IMR-90 (cell line): ENCODE measurements around the gene S100A6. TPM values are rescaled to one million over a fixed set of nuclear protein-coding genes. Genes with fewer than 3 reads are reported as not detected.

Experiments used
- ATAC-seq: fragments of 200-7000 bp; cut with Tn5 transposase; 2 replicates; pipeline ENCODE4 v1.9.1; 2020; ENCODE audit warnings: low read depth, mild to moderate bottlenecking, moderate library complexity
- BruUV-seq: library from RNA; stranded (reverse); fragments of 400-500 nt; replicated peaks from 2 replicates; lab custom pipeline; 2021; lab: Mats Ljungman, UMichigan
- CTCF ChIA-PET: fragments of 300-600 bp; formaldehyde crosslinking; extraction: SDS; loops from one replicate; lab custom pipeline; 2021; ENCODE audit warnings: antibody characterized with exemption; lab: Yijun Ruan, JAX
- POLR2A ChIA-PET: fragments of 300-600 bp; sonication (Branson Sonifier 250); formaldehyde crosslinking; loops from one replicate; lab custom pipeline; 2022; ENCODE audit warnings: antibody characterized with exemption; ENCODE audit not compliant: unreplicated experiment; lab: Charles Lee
- DNase-seq: peaks from one replicate; pipeline ENCODE4 v3.0.0; 2013
- H2AFZ ChIP-seq: replicated peaks from 2 replicates; pipeline ENCODE3; 2013; ENCODE audit warnings: low read length, mild to moderate bottlenecking; ENCODE audit not compliant: poor library complexity
- H2AK5ac ChIP-seq: 2 replicates; pipeline ENCODE4 v1.6.1; 2013; ENCODE audit warnings: low read depth, low read length, inconsistent platforms
- H2AK9ac ChIP-seq: replicated peaks from 2 replicates; pipeline ENCODE3; 2013; ENCODE audit warnings: mild to moderate bottlenecking, low read depth, low read length, moderate library complexity; ENCODE audit not compliant: poor library complexity
- H2BK120ac ChIP-seq: 2 replicates; pipeline ENCODE4 v1.6.1; 2013; ENCODE audit warnings: low read depth, low read length, inconsistent platforms
- H2BK15ac ChIP-seq: 3 replicates; pipeline ENCODE4 v1.6.1; 2013; ENCODE audit warnings: low read depth, low read length, inconsistent platforms
- H2BK20ac ChIP-seq: 2 replicates; pipeline ENCODE4 v1.6.1; 2013; ENCODE audit warnings: low read depth, mild to moderate bottlenecking, inconsistent platforms, low read length, moderate library complexity
- H2BK5ac ChIP-seq: 2 replicates; pipeline ENCODE4 v1.6.1; 2013; ENCODE audit warnings: mild to moderate bottlenecking, low read depth, low read length, inconsistent platforms; ENCODE audit not compliant: poor library complexity, severe bottlenecking
- H3K14ac ChIP-seq: replicated peaks from 2 replicates; pipeline ENCODE4 v1.6.1; 2013; ENCODE audit warnings: low read depth, low read length, inconsistent platforms
- H3K18ac ChIP-seq: 2 replicates; pipeline ENCODE4 v1.6.1; 2013; ENCODE audit warnings: low read depth, low read length, control low read depth
- H3K23ac ChIP-seq: 2 replicates; pipeline ENCODE4 v1.6.1; 2013; ENCODE audit warnings: low read depth, low read length, inconsistent platforms
- H3K27ac ChIP-seq: 2 replicates; pipeline ENCODE4 v1.5.1; 2013; ENCODE audit warnings: mild to moderate bottlenecking, control low read depth, low read length; ENCODE audit not compliant: insufficient read depth
- H3K27me3 ChIP-seq: 2 replicates; pipeline ENCODE4 v1.6.1; 2013; ENCODE audit warnings: low read length; ENCODE audit not compliant: control insufficient read depth, insufficient read depth
- H3K36me3 ChIP-seq: 2 replicates; pipeline ENCODE4 v1.6.1; 2013; ENCODE audit warnings: low read length, mixed read lengths; ENCODE audit not compliant: control insufficient read depth, insufficient read depth
- H3K4ac ChIP-seq: 2 replicates; pipeline ENCODE4 v1.6.1; 2013; ENCODE audit warnings: low read depth, low read length, inconsistent platforms
- H3K4me1 ChIP-seq: 2 replicates; pipeline ENCODE4 v1.6.1; 2013; ENCODE audit warnings: low read length, mixed read lengths; ENCODE audit not compliant: control insufficient read depth, insufficient read depth
- H3K4me2 ChIP-seq: 2 replicates; pipeline ENCODE4 v1.6.1; 2013; ENCODE audit warnings: low read depth, mild to moderate bottlenecking, control low read depth, low read length, moderate library complexity
- H3K4me3 ChIP-seq: 2 replicates; pipeline ENCODE4 v1.5.1; 2013; ENCODE audit warnings: low read depth, mild to moderate bottlenecking, control low read depth, low read length, moderate library complexity; ENCODE audit not compliant: insufficient read depth
- H3K56ac ChIP-seq: 2 replicates; pipeline ENCODE4 v1.6.1; 2013; ENCODE audit warnings: low read length, inconsistent platforms; ENCODE audit not compliant: insufficient read depth; ENCODE audit errors: extremely low read depth
- H3K79me1 ChIP-seq, 2 experiments: 2 replicates each; pipeline ENCODE4 v1.6.1; 2013; ENCODE audit warnings: low read length in 2 of 2, inconsistent platforms in 1 of 2, low read depth in 1 of 2
- H3K9ac ChIP-seq: 2 replicates; pipeline ENCODE4 v1.6.1; 2013; ENCODE audit warnings: low read depth, low read length, control low read depth
- H3K9me1 ChIP-seq: 2 replicates; pipeline ENCODE4 v1.6.1; 2013; ENCODE audit warnings: low read length, inconsistent platforms; ENCODE audit not compliant: insufficient read depth
- H3K9me3 ChIP-seq: 2 replicates; pipeline ENCODE4 v1.6.1; 2013; ENCODE audit warnings: low read length; ENCODE audit not compliant: control insufficient read depth, insufficient read depth
- H4K20me1 ChIP-seq: 2 replicates; pipeline ENCODE4 v1.6.1; 2013; ENCODE audit warnings: low read length, inconsistent platforms; ENCODE audit not compliant: insufficient read depth
- H4K5ac ChIP-seq: 2 replicates; pipeline ENCODE4 v1.6.1; 2013; ENCODE audit warnings: mild to moderate bottlenecking, low read depth, low read length, control low read depth
- H4K8ac ChIP-seq, 2 experiments: 2 replicates each; pipeline ENCODE4 v1.6.1; 2013; ENCODE audit warnings: low read depth in 2 of 2, low read length in 2 of 2, control low read depth in 1 of 2, inconsistent platforms in 1 of 2
- H4K91ac ChIP-seq: 2 replicates; pipeline ENCODE4 v1.6.1; 2013; ENCODE audit warnings: low read depth, low read length, inconsistent platforms; ENCODE audit not compliant: insufficient read depth
- BHLHE40 ChIP-seq: fragments of 150-350 bp; IDR thresholded peaks from 2 replicates; pipeline ENCODE4 v1.6.1; 2016; ENCODE audit warnings: mild to moderate bottlenecking, low read depth, low read length
- CEBPB ChIP-seq: IDR thresholded peaks from 2 replicates; pipeline ENCODE4 v1.6.1; 2012; ENCODE audit warnings: low read depth, low read length, improper control_type of control experiment
- CHD1 ChIP-seq: IDR thresholded peaks from 2 replicates; pipeline ENCODE4 v1.6.1; 2012; ENCODE audit warnings: low read depth, low read length, improper control_type of control experiment
- CTCF ChIP-seq: conservative IDR thresholded peaks from 2 replicates; pipeline ENCODE4 v1.5.1; 2012; ENCODE audit warnings: mild to moderate bottlenecking, low read depth, low read length, improper control_type of control experiment
- FOS ChIP-seq: fragments of 150-350 bp; IDR thresholded peaks from 2 replicates; pipeline ENCODE4 v1.6.1; 2016; ENCODE audit warnings: low read depth, low read length
- MAFK ChIP-seq: IDR thresholded peaks from 2 replicates; pipeline ENCODE4 v1.6.1; 2012; ENCODE audit warnings: low read depth, low read length, improper control_type of control experiment
- MXI1 ChIP-seq: IDR thresholded peaks from 2 replicates; pipeline ENCODE4 v1.6.1; 2012; ENCODE audit warnings: low read depth, mild to moderate bottlenecking, low read length, moderate library complexity, borderline replicate concordance
- NFE2L2 ChIP-seq: fragments of 150-350 bp; IDR thresholded peaks from 2 replicates; pipeline ENCODE4 v1.6.1; 2016; ENCODE audit warnings: low read depth, mild to moderate bottlenecking, low read length
- RAD21 ChIP-seq: IDR thresholded peaks from 2 replicates; pipeline ENCODE4 v1.6.1; 2012; ENCODE audit warnings: low read length, improper control_type of control experiment
- RCOR1 ChIP-seq: IDR thresholded peaks from 2 replicates; pipeline ENCODE4 v1.6.1; 2012; ENCODE audit warnings: mild to moderate bottlenecking, low read length, improper control_type of control experiment; ENCODE audit not compliant: insufficient replicate concordance
- RFX5 ChIP-seq: IDR thresholded peaks from 2 replicates; pipeline ENCODE4 v1.8.0; 2012; ENCODE audit warnings: low read depth, mild to moderate bottlenecking, low read length, moderate library complexity
- SMC3 ChIP-seq: fragments of 150-350 bp; IDR thresholded peaks from 2 replicates; pipeline ENCODE4 v1.6.1; 2016; ENCODE audit warnings: low read depth, mild to moderate bottlenecking, antibody characterized with exemption, low read length, moderate library complexity
- WGBS, 2 experiments: methylation state at CpG; one replicate each; pipeline versions ENCODE4 v1.1.5 to v1.1.7; 2013; ENCODE audit warnings: missing lambda C conversion rate in 2 of 2; ENCODE audit not compliant: insufficient read length in 1 of 2; ENCODE audit errors: extremely low coverage in 2 of 2; 5-methylcytosine and 5-hydroxymethylcytosine counted together
- dilution Hi-C: fragments of 300-500 bp; cut with HindIII; formaldehyde crosslinking; loops from one replicate; pipeline ENCODE4 v1.14.3; 2018; ENCODE audit warnings: low sequenced_read_pairs; ENCODE audit not compliant: unreplicated experiment
- in situ Hi-C: fragments of 300-500 bp; cut with MboI; formaldehyde crosslinking; loops from 3 replicates; pipeline ENCODE4 v1.14.3; 2019; ENCODE audit warnings: low sequenced_read_pairs, inconsistent platforms, mixed read lengths
- intact Hi-C: fragments of 100-400 bp; cut with micrococcal nuclease; formaldehyde crosslinking; loops from 2 replicates; pipeline ENCODE4 v1.10.0; 2022
- polyA plus RNA-seq, 3 experiments: library from polyadenylated mRNA; depleted of rRNA; stranded (reverse); fragments of >200 nt; gene quantifications; 2 replicates each; pipeline ENCODE4 v1.2.3, GENCODE V29; 2012; ENCODE audit warnings: low replicate concordance in 1 of 3
- total RNA-seq: library from RNA; depleted of rRNA; stranded (reverse); fragments of >200 nt; gene quantifications from 2 replicates; pipeline ENCODE4 v1.2.3, GENCODE V29; 2012
- TF ChIP-seq, protein P1 (sequence below): fragments of 150-350 bp; IDR thresholded peaks from 2 replicates; pipeline ENCODE4 v1.6.1; 2017; ENCODE audit warnings: mild to moderate bottlenecking, antibody characterized with exemption, low read length, low read depth

Gene S100A6
- total and polyA plus RNA-seq, 2 of the 4 experiments (the other 2 are of a cell fraction) = 373 to 1,755 TPM

- H3K4ac ChIP-seq = 0 out of 2 replicates have a peak overlapping the region, but pooled peaks have one; percentile 83
- BruUV-seq = no TSS peak
- no peaks in the 10 kb centered on the region for H3K36me3 ChIP-seq
- DNase-seq (no peak), ATAC-seq (no peak)
- H3K4me3 ChIP-seq = no peak overlapping the region
- no peak overlapping the region for H3K9ac ChIP-seq
- H3K14ac ChIP-seq = peak overlapping the region; percentile 49; the same call in 1 of the 2 replicates
- H4K5ac ChIP-seq = no peak overlapping the region
- H4K20me1 ChIP-seq = no peaks in the 10 kb centered on the region
- H4K91ac ChIP-seq = peak overlapping the region; percentile 77; the same call in 1 of the 2 replicates
- in situ Hi-C loops = loop anchor here (25.0 kb wide), 1 partner anchor 420 kb away; the partner anchor contains the start of genes CREB3L4, CRTC2 and SLC39A1
- H2BK20ac ChIP-seq = peak overlapping the region; percentile 60; the same call in 1 of the 2 replicates
- dilution Hi-C loops = no loop called here
- H3K9me1 ChIP-seq = peaks cover 46% of the 10 kb centered on the region
- no peak overlapping the region for H3K27ac ChIP-seq
- TF ChIP-seq, protein P1, sequence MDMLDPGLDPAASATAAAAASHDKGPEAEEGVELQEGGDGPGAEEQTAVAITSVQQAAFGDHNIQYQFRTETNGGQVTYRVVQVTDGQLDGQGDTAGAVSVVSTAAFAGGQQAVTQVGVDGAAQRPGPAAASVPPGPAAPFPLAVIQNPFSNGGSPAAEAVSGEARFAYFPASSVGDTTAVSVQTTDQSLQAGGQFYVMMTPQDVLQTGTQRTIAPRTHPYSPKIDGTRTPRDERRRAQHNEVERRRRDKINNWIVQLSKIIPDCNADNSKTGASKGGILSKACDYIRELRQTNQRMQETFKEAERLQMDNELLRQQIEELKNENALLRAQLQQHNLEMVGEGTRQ = no peak
- TF ChIP-seq MXI1 (no peak), CEBPB (no peak), CTCF (no peak), BHLHE40 (no peak), FOS (no peak), RAD21 (no peak), SMC3 (no peak), NFE2L2 (no peak), CHD1 (no peak), RFX5 (no peak), MAFK (no peak), RCOR1 (no peak)
- H2BK120ac ChIP-seq = peak overlapping the region; percentile 59; the same call in 1 of the 2 replicates
- ChIA-PET POLR2A (no interaction called here), CTCF (interaction anchor here (0.6 to 1.4 kb wide), 2 partner anchors 9 to 16 kb away, joined by 3 to 9 read pairs; no protein-coding TSS in a partner anchor)
- H2AFZ ChIP-seq = peak overlapping the region; percentile 66
- H2BK15ac ChIP-seq = no peak overlapping the region
- 0 out of 2 replicates have a peak overlapping the region, but pooled peaks have one; percentile 21 for H2AK5ac ChIP-seq
- peak overlapping the region; percentile 8 to 89; a peak in 2 of 4 replicates for H4K8ac ChIP-seq
- H3K79me1 ChIP-seq = peaks cover 0 to 30% of the 10 kb centered on the region in 2 experiments; a peak in 2 of 4 replicates
- H2AK9ac ChIP-seq = peak overlapping the region; percentile 97
- H3K56ac ChIP-seq = no peak overlapping the region
- no peak overlapping the region for H3K18ac ChIP-seq
- 0 out of 2 replicates have a peak overlapping the region, but pooled peaks have one; percentile 14 for H3K23ac ChIP-seq
- H3K9me3 ChIP-seq = no peaks in the 10 kb centered on the region
- H3K27me3 ChIP-seq = no peaks in the 10 kb centered on the region
- WGBS, 2 experiments = 100% methylated on average over 2 of the region's 13 CpGs; no CpG with 5 or more reads in 1 of the 2 experiments
- no peak overlapping the region for H2BK5ac ChIP-seq
- intact Hi-C loops = no loop called here
- H3K4me1 ChIP-seq = peaks cover 29% of the 10 kb centered on the region
- H3K4me2 ChIP-seq = no peak overlapping the region
Measured at GRCh38 chr1:153541641-153542590, 6.1 kb upstream of the S100A6 start.
